GM19035 (cell line): Measurements from ENCODE around the gene MPV17L.
"Not testable (repeated sequence)": the region's sequence is repeated elsewhere in the genome, so short reads cannot be mapped to it uniquely, and the experiment has no call there.

ENCODE experiments used
- ATAC-seq: cut with Tn5 transposase; IDR thresholded peaks from one replicate; pipeline ENCODE4 v1.9.1; 2021; ENCODE audit not compliant: unreplicated experiment

The MPV17L gene

DNA sequence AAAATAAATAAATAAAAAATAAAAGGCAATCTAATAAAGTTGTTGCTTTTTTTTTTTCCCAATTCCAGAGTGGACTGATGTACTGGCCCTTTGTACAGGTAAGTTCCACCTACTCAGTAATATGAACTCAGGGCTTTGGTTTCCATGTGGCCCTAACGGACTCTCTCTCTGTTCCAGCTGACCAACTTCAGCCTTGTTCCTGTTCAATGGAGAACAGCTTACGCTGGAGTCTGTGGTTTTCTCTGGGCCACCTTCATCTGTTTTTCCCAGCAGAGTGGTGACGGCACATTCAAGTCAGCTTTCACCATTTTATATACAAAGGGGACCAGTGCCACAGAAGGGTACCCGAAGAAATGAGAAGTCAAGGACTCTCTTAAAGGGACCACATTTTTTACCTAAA lies 12.2 kb downstream of the MPV17L start:
- not testable (repeated sequence) for ATAC-seq

DNA sequence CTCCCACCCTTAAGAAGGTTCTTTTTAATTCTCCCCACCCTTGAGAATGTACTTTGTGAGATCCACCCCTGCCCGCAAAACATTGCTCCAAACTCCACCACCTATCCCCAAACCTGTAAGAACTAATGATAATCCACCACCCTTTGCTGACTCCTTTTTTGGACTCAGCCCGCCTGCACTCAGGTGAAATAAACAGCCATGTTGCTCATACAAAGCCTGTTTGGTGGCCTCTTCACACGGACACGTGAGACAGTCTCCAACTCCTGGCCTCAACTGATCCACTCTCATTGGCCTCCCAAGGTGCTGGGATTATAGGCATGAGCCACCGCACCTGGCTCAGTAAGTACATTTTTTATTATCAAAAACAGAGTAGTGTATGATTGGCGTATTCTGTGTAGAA lies 13.9 kb downstream of the MPV17L start:
- ATAC-seq = not testable (repeated sequence)

DNA sequence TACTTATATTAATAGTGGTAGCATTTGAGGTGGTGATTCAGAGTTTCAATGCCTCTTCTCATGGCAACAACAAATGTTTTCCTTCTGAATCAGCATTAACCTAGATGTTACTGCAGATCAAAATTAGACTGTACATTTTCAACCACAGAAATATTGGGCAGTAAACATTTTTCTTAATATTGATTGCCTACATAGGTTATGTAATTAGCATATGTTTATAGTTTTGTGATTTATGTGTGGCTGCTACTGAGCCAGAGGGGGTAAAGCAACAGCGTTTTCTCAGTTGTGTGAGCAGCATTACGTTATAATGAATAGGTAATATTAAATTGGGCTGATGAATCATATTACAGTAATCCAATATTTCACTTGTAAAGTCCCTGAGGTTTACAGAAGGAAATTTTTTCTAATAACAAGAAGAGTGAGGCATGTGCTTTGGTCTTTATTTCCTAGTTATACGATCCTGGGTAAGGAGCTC lies 20.0 kb downstream of the MPV17L start:
- no peak for ATAC-seq

DNA sequence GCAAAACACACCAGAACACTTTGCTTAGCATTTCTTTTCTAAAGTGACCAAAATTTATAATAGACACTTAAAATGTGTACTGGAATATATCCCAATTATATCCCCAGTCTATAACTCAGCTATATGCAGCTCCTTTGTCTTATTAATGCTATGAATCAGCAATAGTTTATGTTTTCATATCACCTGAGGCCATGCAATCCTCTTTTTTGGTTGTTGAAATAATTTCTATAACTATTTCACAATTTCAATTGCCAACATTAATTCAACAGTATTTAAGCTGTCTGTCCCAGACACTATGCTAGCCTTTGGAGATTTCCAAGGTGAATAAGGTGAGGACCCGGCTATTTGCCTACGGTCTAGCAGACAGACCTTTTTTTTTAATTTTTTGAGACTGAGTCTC lies 21.6 kb downstream of the MPV17L start:
- ATAC-seq = no peak

DNA sequence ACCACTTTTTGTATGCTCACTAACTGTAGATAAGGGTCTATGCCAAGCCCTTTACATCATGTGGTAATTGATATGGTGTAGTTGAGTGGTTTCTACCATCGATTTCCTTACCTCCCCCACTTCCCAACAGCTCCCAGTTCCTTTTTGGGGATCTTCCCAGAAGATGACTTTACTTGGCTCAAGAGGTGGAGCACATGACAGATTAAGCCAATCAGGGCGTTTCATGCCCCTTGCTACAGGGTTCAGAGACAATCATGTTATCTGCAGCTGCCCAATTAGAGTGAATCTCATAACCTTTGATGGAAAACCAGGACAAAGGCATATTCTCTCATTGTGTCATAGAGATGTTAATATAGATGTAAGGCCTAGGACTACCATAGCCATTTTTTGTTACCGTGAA lies 22.7 kb downstream of the MPV17L start:
- ATAC-seq = no peak

DNA sequence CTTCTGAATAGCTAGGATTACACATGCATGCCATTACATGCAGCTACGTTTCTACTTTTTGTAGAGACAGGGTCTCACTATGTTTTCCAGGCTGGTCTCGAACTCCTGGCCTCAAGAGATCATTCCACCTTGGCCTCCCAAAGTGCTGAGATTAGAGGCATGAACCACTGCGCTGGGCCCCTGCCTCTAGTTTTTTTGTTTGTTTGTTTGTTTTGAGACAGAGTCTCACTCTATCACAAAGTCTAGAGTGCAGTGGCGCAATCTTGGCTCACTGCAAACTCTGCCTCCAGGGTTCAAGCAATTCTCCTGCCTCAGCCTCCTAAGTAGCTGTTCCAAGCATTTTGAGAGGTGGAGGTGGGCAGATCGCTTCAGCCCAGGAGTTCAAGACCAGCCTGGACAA lies 26.1 kb downstream of the MPV17L start:
- not testable (repeated sequence) for ATAC-seq

DNA sequence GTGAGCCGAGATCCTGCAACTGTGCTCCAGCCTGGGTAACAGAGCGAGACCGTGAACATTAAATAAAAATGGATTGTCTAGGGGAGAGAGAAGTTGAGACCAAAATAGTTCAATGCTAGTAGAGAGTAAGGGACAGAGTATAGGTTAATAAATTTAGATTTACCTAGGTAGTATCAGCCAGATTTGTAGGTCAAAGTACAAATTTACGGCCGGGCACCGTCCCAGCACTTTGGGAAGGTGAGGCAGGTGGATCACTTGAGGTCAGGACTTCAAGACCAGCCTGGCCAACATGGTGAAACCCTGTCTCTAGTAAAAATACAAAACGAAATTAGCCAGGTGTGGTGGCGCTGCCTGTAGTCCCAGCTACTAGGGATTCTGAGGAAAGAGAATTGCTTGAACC lies 26.7 kb downstream of the MPV17L start:
- no peak for ATAC-seq

DNA sequence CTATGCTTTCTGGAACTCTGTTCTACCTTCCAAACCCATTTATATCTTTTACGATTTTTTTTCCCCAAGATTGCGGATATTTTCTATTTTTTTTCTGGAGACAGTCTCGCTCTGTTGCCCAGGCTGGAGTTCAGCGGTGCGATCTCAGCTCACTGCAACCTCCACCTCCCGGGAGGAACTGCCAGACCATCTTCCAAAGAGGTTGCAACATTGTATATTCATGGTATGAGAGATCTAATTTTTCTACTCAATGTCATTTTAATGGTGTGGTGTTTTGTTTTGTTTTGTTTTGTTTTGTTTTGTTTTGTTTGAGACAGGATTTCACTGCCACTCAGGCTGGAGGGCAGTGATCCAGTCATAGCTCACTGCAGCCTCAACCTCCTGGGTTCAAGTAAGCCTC lies 30.3 kb downstream of the MPV17L start:
- no peak for ATAC-seq

DNA sequence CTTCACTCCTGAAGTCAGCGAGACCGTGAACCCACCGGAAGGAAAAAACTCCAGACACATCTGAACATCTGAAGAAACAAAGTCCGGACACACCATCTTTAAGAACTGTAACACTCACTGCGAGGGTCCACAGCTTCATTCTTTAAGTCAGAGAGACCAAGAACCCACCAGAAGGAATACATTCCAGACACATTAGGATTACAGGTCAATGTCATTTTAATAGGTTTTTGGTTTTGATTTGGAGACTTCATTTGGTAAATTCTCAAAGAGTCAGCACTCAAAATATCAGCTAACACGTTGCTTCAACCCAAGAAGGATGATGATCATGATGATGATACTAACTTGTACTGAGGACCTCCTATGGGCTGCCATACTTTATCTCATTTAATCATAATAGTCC lies 31.2 kb downstream of the MPV17L start:
- ATAC-seq = no peak

DNA sequence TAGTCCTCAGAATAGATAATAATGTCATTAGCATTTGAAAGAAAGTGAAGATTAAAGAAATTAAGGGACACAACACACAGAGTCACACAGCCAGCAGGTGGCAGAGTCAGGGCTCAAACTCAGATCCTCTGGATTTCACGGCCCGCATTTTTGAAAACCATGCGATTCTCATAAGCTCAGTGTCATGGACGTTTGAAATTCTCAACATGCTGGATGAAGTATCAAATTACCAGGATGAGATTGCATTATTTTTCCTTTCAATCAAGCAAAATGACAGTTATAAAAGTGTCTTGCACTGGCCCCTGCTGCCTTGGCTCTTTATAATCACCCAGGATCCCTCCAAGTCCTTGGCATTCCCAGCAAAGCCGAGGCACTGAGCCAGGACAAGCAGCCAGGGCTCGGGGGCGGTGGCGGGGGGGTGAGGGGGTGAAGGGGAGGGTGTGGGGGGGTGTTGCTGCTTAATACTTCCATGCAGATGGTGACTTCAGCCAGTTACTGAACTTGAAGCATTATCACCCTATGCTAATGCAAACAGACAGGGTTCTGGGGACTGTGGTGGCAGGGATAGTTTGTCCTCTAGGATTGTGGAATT lies 32.2 kb downstream of the MPV17L start:
- ATAC-seq = no peak

DNA sequence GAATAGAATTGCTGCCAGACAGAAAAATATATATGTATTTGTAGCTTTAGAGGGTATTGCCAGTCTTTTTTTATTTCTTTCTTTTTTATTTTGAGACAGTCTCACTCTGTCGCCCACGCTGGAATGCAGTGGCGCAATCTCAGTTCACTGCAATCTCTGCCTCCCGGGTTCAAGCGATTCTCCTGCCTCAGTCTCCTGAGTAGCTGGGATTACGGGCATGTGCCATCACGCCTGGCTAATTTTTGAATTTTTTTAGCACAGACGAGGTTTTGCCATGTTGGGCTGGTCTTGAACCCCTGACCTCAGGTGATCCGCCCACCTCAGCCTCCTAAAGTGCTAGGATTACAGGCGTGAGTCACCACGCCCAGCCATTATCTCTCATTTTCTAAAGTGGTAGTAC lies 35.3 kb downstream of the MPV17L start:
- ATAC-seq = not testable (repeated sequence)

DNA sequence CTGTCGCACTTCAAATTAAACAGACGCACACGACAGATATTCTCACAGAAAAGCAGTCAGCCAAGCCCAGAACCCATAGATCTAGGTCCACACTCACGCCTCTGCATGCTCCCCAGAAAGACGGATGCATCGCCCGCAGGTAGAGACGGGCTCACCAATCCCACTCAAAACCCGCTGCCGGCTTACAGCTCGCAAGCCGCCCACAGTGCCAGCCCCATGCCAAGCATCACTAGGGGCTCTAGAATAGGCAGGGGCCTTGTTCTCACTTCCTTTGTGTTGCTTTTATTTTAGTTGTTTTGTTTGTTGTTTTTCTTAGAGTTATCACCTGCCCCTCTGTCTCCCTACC lies 38.5 kb downstream of the MPV17L start:
- no peak for ATAC-seq

DNA sequence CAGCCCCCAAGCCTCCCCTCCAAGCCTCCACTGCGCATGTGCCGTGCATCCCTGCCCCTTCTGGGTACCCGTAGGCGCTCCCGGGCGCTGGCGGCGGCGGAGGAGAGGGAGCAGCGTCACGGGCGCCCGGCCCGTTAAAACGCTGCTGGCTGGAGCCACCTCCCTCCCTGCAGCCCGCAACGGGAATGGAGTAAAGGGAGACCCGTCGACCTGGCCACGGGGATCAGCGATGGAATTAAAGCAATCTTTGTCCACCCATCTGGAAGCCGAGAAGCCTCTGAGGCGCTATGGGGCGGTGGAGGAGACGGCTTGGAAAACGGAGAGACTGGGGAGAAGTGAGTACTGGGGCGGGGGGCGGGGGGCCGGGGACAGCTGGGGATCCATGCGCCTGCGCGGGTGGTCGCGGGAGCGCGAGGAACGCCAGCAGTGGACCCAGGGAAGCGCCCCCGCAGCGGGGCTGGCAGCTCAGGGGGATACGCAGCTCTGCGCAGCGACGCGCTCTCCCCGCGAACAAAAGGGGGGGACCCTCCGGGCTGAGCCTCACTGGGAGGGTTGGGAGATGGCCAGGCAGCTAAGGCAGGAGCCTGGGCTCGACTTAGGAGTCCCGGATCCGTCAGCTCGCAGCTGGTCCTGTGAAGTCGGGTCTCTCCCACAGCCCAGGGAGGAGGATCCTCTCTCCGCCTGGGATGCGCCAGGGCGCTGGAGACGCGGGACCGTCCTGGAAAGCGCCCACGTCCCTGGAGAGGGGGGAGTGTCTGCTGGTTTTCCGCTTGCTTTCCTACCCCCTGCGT lies 39.1 kb downstream of the MPV17L start, which contains the start of gene BMERB1:
Gene BMERB1 (plus strand): TSS at position 164 of the 791 bp plus-strand sequence. CDS start 66 bp downstream, at position 230.
- no peak for ATAC-seq

DNA sequence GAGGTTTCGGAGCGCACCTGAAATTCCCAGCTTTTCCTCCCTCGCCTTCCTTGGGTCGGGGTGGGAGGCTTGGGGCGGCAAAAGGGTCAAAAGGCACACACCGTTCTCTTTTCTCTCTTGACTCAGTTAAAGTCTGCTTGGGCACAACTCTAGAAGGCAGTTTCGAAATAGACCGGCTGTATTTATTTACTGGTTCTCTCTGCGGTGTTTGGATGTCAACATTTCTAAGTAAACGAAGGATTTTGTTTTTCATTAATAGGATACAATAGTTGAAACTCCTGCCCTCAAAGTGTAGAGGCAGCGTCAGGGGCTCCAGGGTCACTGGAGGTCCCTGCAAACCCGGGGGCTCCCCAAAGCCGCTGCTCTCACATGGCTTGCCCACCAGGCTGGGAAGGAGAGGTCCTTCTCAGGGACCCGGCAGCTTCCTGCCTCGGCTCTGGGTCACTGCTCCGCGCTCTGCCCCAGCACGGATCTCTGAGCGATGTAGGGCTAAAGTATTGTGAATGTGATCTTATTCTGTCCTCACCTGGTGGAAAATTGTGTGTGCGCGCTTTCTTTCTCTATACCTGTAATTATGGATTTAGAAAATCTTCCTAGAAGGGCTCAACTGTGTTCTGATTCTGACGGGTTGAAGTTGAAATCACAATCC lies 39.8 kb downstream of the MPV17L start:
- no peak for ATAC-seq

DNA sequence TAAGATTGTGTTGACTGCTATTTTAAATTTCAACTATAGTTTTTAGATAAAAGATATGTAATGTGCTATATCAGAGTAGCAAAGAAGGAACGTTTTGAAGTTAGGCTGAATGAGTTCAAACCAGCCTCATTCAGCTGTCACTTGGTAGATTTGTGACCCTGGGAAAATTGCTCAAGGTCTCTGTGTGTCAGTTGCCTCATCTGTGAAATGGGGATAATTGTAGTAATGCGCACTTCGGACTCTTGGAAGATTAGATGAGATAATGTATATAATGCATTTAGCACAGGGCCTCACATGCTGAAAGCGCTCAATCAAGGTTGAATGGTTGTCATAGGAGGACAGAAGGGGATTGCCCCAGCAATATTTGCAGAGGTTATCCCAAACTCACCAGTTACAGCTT lies 43.5 kb downstream of the MPV17L start:
- ATAC-seq = no peak

DNA sequence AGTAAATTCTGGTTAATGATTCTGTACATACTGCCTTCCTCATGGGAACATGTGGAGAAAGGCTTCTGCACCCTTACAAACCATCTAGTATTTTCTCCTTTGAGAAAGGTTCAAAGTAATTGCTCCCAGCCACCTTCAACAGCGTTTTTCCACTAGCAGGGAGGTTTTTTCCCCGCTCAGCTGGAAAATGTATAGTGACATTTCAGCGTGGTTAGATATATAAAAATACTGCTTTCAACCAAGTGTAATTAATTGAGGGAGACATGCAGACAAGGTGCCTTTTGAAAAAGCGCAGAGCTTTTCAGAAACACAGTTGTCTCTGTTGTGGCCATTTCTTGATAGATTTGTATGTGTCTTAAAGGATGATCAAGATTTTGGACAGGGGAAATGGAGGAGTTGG lies 44.0 kb downstream of the MPV17L start:
- ATAC-seq = no peak

DNA sequence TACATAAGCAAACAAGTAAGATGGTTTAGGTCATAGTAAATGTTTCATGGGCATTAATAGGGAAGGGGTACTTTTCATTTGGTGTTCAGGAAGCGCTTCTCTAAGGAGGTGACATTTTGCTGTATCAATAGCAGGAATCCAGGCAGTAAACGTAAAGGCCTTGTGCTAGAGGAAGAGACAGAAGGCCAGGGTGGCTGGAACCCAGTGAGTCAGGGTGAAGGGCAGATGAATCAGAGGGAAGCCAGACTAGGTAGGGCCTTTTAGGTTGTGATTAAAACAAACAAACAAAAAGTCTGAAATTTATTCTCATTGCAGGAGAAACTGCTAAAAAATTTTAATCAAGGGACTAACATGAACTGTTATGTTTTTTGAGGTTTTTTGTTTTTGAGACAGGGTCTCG lies 45.3 kb downstream of the MPV17L start:
- ATAC-seq = no peak

DNA sequence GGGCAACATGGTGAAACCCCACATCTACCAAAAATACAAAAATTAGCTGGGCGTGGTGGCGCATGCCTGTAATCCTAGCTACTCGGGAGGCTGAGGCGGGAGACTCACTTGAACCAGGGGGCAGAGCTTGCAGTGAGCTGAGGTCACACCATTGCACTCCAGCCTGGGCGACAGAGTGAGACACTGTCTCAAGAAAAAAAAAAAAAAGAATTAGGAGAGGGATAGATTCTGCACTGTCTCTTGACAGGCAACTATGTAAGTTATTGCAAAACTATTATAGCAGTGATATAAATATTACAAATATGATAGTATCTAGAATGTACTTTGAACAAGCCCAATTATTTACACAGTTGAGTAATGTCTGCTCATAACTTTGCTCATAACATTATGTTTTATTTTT lies 46.6 kb downstream of the MPV17L start:
- not testable (repeated sequence) for ATAC-seq

DNA sequence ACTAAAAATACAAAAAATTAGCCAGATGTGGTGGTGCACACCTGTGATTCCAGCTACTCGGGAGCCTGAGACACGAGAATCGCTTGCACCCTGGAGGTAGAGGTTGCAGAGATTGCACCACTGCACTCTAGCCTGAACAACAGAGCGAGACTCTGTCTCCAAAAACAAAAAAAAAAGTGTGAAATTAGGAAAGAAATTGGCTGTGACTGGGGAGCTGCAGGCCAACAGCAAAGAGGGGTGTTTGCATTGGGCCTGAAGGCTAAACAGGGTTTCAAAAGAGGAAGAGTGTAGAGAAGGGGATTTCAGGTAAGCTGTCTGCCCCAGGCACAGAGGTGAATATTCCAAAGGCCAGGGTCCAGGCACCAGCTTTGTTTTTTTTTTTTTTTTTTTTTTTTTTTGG lies 48.2 kb downstream of the MPV17L start:
- ATAC-seq = no peak

DNA sequence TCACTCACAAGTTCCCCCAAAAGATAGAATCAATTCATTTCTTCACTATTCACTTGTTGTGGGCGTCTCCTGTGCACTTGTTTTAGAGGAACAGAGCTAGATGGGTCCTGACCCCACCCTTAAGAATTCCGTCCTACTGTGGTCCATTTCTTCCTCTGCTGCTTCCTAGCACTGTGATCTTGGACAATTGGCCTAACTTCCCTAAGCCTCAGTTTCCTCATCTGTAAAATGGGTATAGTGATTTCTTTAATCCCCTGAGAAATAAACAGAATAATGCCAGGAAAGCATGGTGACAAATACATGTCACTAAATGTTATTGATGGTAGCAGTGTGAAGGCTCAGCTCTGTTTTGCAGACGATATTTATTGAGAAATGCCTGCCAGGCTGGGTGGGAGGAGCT lies 48.7 kb downstream of the MPV17L start:
- ATAC-seq = no peak

DNA sequence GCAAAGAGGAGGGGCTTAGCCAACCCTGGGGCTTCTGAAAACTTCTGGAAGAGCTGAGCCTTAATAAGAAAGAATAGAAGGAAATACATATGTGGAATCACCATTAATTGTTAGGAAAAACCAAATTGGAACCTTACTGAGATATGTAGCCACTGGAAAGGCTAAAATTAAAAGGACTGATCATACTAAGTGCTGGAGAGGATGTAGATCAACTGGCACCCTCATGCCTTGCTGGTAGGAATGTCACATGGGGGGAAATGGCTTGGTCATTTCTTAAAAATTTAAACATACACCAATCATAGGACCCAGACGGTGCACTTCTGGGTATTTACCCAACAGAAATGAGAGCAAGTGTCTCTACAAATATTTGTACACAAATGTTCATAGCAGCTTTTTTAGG lies 49.9 kb downstream of the MPV17L start:
- no peak for ATAC-seq

DNA sequence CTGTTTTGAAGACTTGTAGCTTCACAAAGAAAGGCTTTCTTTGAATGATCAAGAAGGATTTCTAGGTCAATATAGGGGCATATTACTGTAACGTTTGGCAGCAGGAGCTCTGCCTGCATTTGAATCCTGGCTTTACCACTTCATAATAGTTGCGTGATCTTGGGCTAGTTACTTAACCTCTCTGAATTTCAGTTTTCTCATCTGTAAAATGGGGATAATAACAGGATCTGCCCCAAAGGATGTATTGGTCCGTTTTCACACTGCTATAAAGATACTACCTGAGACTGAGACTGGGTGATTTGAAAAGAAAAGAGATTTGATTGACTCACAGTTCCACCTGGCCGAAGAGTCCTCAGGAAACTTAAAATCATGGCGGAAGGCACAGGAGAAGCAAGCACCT lies 51.3 kb downstream of the MPV17L start:
- ATAC-seq = no peak
